Measurements from ENCODE around the gene CCDC87. TPM values are rescaled to one million over a fixed set of nuclear protein-coding genes. Genes with fewer than 3 reads are reported as not detected.
"Not testable (repeated sequence)": the region's sequence is repeated elsewhere in the genome, so short reads cannot be mapped to it uniquely, and the experiment has no call there.

Gene CCDC87
- total and polyA plus RNA-seq, 2 donors: 0.43 TPM; not detected in 1

DNA sequence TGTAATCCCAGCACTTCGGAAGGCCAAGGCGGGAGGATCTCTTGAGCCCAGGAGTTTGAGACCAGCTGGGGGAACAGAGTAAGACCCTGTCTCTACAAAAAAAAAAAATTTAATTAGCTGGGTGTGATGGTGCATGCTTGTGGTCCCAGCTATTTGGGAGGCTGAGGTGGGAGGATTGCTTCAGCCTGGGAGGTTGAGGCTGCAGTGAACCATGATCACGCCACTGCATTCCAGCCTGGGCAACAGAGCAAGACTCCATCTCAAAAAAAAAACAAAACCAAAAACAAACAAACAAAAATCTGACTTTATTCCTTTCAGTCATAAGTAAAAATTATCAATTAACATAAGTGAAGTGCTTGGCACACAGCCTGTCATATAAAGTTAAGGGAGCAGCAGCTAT, 13.7 kb upstream of the CCDC87 start:
- WGBS: 92% methylated on average over 3 of the region's 3 CpGs
- peak overlapping the region; percentile 42 for H3K27ac ChIP-seq (ENCODE audit: low read depth)
- not testable (repeated sequence) for H3K4me1 ChIP-seq (ENCODE audit: insufficient read depth); DNase-seq (ENCODE audit: extremely low spot score); H3K36me3 ChIP-seq (ENCODE audit: insufficient read depth); H3K4me3 ChIP-seq (ENCODE audit: low read depth, low read length)

DNA sequence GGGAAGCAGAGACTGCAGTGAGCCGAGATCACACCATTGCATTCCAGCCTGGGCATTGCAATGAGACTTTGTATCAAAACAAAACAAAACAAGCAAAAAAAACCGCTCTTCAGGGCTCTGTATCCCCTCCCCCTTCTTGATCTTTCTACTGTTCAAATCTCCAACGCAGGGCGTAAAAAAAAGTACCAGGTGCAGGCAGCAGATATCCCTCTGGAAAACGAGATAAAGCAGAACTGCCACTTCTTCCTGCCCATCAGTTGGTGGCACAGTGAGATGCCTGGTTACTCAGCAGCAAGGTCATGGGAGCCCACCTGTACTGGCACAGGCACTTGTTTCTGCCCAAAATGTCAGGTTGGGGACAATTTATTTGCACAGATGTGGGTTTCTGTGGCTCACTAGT, 11.3 kb upstream of the CCDC87 start:
- no peaks in the 10 kb centered on the region for H3K36me3 ChIP-seq (ENCODE audit: insufficient read depth)
- no peak for DNase-seq (ENCODE audit: extremely low spot score)
- H3K4me3 ChIP-seq (ENCODE audit: low read depth, low read length): no peak overlapping the region
- no peaks in the 10 kb centered on the region for H3K4me1 ChIP-seq (ENCODE audit: insufficient read depth)
- no peak overlapping the region for H3K27ac ChIP-seq (ENCODE audit: low read depth)
- WGBS: 92% methylated on average over 5 of the region's 5 CpGs

DNA sequence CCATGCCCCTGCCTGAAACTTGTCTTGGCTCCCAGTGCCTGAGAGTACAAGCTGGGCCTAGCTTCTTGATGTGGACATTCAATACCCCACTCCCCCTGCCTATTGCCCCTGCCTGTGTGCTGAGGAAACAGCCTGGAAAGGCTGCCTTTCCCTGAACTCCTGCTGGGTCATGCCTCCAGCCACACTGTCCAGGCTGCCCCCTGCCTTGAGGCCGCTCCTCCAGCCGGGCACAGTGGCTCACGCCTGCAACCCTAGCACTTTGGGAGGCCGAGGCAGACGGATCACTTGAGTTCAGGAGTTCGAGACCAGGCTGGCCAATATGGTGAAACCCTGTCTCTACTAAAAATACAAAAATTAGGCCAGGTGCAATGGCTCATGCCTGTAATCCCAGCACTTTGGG, 10.2 kb upstream of the CCDC87 start:
- Histone ChIP-seq H3K36me3 (ENCODE audit: insufficient read depth) (no peaks in the 10 kb centered on the region), H3K4me3 (ENCODE audit: low read depth, low read length) (no peak overlapping the region), H3K27ac (ENCODE audit: low read depth) (no peak overlapping the region), H3K4me1 (ENCODE audit: insufficient read depth) (no peaks in the 10 kb centered on the region)
- 92% methylated on average over 6 of the region's 6 CpGs for WGBS
- DNase-seq (ENCODE audit: extremely low spot score): no peak

DNA sequence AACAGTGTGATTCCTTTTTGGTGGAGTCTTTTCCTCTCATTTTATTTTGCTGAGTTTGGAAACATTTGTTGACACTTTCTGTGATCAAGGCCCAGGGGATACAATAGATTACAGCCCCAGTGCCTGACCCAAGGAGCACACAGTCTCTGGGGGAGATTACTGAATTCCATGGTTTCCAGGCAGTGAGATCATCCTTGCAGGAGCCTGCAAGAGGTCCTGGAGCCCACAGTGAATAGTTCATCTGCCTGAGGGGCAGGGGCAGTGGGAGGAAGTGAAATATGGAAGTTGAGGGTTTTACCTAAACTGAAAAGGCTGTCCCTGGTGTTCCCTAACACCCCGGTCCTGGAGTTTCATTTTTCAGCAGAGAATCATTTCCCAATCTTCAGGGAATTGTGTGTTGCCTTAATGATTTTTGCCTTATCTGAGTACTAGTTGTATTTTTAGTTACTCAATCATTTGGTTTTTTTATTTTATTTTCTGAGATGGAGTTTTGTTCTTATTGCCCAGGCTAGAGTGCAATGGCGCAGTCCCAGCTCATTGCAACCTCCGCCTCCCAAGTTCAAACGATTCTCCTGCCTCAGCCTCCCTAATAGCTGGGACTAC, 7.9 kb upstream of the CCDC87 start:
- 96% methylated on average over 4 of the region's 4 CpGs for WGBS
- Histone ChIP-seq H3K36me3 (ENCODE audit: insufficient read depth) (no peaks in the 10 kb centered on the region), H3K4me3 (ENCODE audit: low read depth, low read length) (no peak overlapping the region), H3K27ac (ENCODE audit: low read depth) (no peak overlapping the region), H3K4me1 (ENCODE audit: insufficient read depth) (no peaks in the 10 kb centered on the region)
- DNase-seq (ENCODE audit: extremely low spot score): no peak

DNA sequence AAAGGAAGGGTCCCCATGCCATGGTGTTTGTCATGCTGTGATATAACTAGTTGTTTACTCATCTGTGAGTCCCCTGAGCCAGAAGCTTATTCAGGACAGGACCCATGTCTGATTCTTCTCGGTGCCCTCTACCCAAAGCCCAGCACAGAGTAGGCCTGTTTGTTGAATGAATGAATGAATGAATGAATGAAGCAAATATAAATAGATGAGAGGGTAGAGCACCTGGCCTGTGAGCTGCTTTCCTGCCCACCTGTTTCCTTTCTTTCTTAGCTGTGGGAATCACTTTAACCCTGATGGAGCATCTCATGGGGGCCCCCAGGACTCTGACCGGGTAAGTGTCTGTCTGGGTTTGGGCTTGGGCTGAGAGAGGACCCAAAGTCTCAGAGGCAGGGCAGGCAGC, 7.4 kb upstream of the CCDC87 start:
- WGBS: 90% methylated on average over 2 of the region's 2 CpGs
- no peak overlapping the region for H3K4me3 ChIP-seq (ENCODE audit: low read depth, low read length)
- DNase-seq (ENCODE audit: extremely low spot score): no peak
- H3K27ac ChIP-seq (ENCODE audit: low read depth): no peak overlapping the region
- no peaks in the 10 kb centered on the region for H3K4me1 ChIP-seq (ENCODE audit: insufficient read depth)
- no peaks in the 10 kb centered on the region for H3K36me3 ChIP-seq (ENCODE audit: insufficient read depth)

DNA sequence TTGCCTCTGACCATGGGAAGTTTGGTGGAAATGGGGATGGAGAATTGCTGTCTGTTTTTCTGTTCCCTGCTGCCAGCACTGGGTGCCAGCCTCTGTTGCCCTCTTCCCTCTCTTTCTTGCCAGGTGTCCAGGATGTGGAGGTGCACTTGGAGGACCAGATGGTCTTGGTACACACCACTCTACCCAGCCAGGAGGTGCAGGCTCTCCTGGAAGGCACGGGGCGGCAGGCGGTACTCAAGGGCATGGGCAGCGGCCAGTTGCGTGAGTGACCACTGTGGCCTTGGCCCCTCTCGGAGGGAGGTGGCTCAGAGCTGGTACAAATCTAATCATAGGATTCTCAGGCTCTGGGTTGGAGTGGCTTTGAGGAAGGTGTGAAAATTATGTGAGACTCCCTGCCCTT, 6.1 kb upstream of the CCDC87 start:
- Histone ChIP-seq H3K4me3 (ENCODE audit: low read depth, low read length) (no peak overlapping the region), H3K27ac (ENCODE audit: low read depth) (no peak overlapping the region), H3K36me3 (ENCODE audit: insufficient read depth) (no peaks in the 10 kb centered on the region), H3K4me1 (ENCODE audit: insufficient read depth) (no peaks in the 10 kb centered on the region)
- WGBS: 98% methylated on average over 6 of the region's 6 CpGs
- DNase-seq (ENCODE audit: extremely low spot score): no peak

DNA sequence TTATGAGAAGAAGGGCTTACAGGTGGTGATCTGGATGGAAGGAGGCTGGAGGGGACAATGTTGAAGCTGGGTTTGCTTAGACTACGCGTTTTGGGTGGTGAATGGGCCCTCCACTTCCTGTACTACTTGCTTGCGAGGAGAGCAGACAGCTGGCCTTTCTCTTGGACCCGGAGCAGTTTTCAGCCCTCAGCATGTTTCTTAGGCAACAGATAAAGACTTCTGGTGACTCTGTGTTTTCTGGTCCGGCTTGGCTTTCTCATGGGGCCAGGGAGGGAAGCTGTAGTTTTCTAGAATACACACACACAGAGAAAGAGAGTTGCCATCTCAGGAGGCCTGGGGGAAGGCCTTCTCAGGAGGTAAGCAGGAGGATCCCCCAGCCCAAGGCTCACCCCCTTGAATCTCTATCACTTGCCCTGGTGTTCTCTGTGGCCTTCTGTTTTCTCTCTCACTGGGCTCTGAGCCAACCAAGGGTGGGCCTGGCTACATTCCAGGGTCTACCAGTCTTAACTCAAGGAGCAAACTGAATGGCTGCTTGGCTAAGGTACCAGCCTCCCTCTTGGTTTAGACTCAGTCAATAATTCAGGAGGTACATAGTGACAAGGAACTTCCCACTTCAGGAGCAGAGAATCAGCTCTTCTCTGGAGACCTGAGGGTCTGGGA, 2.5 kb upstream of the CCDC87 start:
- no peak overlapping the region for H3K4me3 ChIP-seq (ENCODE audit: low read depth, low read length)
- DNase-seq (ENCODE audit: extremely low spot score): peak; percentile 39
- no peaks in the 10 kb centered on the region for H3K4me1 ChIP-seq (ENCODE audit: insufficient read depth)
- peak overlapping the region; percentile 79 for H3K27ac ChIP-seq (ENCODE audit: low read depth)
- H3K36me3 ChIP-seq (ENCODE audit: insufficient read depth): no peaks in the 10 kb centered on the region
- 22% methylated on average over 5 of the region's 5 CpGs for WGBS

DNA sequence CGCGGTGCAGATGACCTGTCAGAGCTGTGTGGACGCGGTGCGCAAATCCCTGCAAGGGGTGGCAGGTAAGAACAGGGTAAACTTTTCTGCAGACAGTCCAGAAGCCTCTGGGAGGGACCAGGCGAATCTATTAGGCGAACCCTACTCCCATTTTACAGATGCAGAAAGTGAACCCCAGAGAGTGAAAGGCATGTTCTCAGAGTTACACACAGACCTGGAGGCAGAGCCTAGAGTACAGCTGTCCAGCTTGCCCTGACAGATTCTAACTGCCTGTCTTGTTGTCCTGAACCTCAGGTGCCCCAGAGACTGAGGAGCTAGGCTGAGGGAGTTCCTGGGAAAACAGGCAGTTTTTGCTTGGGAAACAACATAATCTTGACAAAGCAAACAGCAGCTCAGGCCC, 787 bp upstream of the CCDC87 start:
- DNase-seq (ENCODE audit: extremely low spot score): no peak
- 54% methylated on average over 7 of the region's 7 CpGs for WGBS
- H3K4me1 ChIP-seq (ENCODE audit: insufficient read depth): no peaks in the 10 kb centered on the region
- peak overlapping the region; percentile 65 for H3K4me3 ChIP-seq (ENCODE audit: low read depth, low read length)
- no peak overlapping the region for H3K27ac ChIP-seq (ENCODE audit: low read depth)
- no peaks in the 10 kb centered on the region for H3K36me3 ChIP-seq (ENCODE audit: insufficient read depth)

DNA sequence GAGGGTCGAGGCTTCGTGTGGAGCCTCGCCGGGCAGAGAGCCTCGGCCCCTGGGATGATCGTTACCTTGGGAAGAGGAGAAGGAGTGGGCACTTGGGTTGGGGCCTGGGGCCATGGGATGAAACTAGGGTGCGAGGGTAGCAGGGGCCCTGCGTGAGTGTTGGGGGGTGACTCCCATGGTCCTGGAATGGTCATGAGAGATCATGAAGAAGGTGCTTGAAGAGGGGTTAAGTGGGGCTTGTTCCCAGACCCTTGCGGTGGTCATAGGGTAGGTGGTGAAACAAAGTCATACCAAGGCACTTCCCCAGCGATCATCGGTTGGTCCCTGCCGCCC, 406 bp upstream of the CCDC87 start:
- DNase-seq (ENCODE audit: extremely low spot score): no peak
- Histone ChIP-seq H3K4me3 (ENCODE audit: low read depth, low read length) (peak overlapping the region; percentile 65), H3K27ac (ENCODE audit: low read depth) (peak overlapping the region; percentile 89), H3K36me3 (ENCODE audit: insufficient read depth) (no peaks in the 10 kb centered on the region), H3K4me1 (ENCODE audit: insufficient read depth) (no peaks in the 10 kb centered on the region)
- WGBS: 7% methylated on average over 12 of the region's 12 CpGs

DNA sequence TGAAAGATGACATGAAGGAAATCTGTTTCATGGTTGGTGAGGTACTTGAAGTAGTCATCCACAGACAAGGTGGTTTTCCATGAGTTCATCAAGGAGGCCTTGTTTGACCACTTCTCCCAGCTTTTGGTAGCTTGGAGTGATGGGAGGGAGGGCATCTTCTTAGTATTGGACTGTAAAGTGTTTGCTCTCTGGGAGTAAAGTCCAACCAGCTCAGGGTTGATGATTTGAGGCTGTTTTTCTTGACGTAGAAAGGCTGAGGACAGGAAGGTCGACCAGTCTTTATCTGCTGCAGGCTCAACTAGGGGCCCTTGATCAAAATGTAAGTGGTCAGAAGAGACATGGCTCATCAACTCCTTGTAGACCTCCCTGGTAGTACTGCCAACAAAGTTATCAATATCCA, 1.7 kb downstream of the CCDC87 start:
- H3K4me3 ChIP-seq (ENCODE audit: low read depth, low read length): no peak overlapping the region
- H3K4me1 ChIP-seq (ENCODE audit: insufficient read depth): no peaks in the 10 kb centered on the region
- DNase-seq (ENCODE audit: extremely low spot score): no peak
- 91% methylated on average over 2 of the region's 2 CpGs for WGBS
- no peak overlapping the region for H3K27ac ChIP-seq (ENCODE audit: low read depth)
- H3K36me3 ChIP-seq (ENCODE audit: insufficient read depth): no peaks in the 10 kb centered on the region

DNA sequence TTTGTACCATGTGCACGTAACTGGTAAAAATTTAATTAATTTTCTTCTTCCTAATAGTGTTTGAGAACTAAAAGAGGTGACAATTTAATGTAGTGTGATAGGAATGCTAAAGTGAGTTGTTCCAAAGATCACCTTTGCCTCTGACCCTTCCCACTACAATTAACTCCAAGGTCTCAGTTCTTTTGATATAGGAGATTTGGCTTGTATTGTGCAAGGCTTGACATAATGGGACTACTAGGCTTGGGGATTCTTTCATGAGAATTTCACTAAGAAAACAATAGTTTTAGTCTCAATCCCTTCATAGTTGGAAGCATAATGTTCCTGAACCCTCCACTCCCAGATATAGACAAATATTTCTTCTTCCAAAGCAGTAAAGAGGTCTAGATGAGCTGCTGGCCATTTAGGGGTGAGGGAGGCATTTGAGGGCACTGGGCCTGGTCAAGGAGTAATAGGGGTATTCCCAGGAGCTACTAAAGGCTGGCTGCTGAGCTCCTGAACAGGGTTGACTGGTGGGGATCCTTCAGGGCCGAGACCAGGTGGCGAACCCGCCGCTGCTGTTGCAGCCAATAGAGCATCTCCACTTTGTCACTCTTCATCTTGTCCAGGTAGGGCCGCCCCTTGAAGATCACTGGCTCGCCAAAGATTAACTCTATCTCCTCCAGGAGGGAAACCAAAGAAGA, 2.7 kb downstream of the CCDC87 start:
- Histone ChIP-seq H3K27ac (ENCODE audit: low read depth) (no peak overlapping the region), H3K4me3 (ENCODE audit: low read depth, low read length) (no peak overlapping the region), H3K4me1 (ENCODE audit: insufficient read depth) (no peaks in the 10 kb centered on the region), H3K36me3 (ENCODE audit: insufficient read depth) (no peaks in the 10 kb centered on the region)
- DNase-seq (ENCODE audit: extremely low spot score): no peak
- WGBS: 96% methylated on average over 7 of the region's 7 CpGs

DNA sequence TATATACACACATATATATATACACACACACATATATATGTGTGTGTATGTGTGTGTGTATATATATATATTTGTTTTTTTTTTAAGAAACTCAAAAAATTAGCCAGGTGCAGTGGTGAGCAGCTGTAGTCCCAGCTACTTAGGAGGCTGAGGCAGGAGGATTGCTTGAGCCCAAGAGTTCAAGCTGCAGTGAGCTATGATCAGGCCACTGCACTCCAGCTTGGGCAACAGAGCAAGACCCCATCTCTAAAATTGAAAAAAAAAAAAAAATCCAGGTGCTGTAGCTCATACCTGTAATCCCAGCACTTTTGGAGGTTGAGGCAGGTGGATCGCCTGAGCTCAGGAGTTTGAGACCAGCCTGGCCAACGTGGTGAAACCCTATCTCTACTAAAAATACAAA, 3.5 kb downstream of the CCDC87 start:
- DNase-seq (ENCODE audit: extremely low spot score); H3K36me3 ChIP-seq (ENCODE audit: insufficient read depth); H3K4me1 ChIP-seq (ENCODE audit: insufficient read depth); H3K4me3 ChIP-seq (ENCODE audit: low read depth, low read length); H3K27ac ChIP-seq (ENCODE audit: low read depth): not testable (repeated sequence)
- 72% methylated on average over 2 of the region's 2 CpGs for WGBS

DNA sequence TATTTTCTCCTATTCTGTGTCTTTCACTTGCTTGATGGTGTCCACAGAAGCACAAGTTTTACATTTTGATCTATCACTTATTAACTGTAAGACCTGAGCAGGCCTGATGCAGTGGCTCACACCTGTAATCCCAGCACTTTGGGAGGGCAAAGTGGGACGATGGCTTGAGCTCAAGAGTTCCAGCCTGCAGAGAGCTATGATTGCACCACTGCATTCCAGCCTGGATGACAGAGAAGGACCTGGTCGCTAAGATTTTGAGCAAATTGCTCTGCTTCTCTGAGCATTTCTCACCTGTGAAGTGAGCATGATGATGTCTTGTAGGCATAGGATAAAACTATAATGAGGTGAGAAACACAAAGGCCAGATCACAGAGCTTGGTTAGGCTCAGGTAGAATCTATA, 6.7 kb downstream of the CCDC87 start:
- no peak overlapping the region for H3K27ac ChIP-seq (ENCODE audit: low read depth)
- H3K36me3 ChIP-seq (ENCODE audit: insufficient read depth): no peaks in the 10 kb centered on the region
- H3K4me3 ChIP-seq (ENCODE audit: low read depth, low read length): no peak overlapping the region
- no peak for DNase-seq (ENCODE audit: extremely low spot score)
- WGBS: 59% methylated on average over 2 of the region's 2 CpGs
- no peaks in the 10 kb centered on the region for H3K4me1 ChIP-seq (ENCODE audit: insufficient read depth)

DNA sequence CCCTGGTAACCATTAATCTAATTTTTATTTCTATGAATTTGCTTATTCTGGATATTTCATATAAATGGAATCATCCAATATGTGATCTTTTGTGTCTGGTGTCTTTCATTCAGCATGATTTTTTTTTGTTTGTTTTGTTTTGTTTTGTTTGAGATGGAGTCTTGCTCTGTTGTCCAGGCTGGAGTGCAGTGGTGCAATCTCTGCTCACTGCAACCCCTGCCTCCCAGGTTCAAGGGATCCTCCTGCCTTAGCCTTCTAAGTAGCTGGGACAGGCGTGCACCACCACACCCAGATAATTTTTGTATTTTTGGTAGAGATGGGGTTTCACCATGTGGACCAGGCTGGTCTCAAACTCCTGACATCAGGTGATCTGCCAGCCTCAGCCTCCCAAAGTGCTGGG, 7.4 kb downstream of the CCDC87 start:
- not testable (repeated sequence) for H3K27ac ChIP-seq (ENCODE audit: low read depth); DNase-seq (ENCODE audit: extremely low spot score); H3K4me1 ChIP-seq (ENCODE audit: insufficient read depth); H3K4me3 ChIP-seq (ENCODE audit: low read depth, low read length); H3K36me3 ChIP-seq (ENCODE audit: insufficient read depth)
- 79% methylated on average over 1 of the region's 1 CpG for WGBS
